Astrocyte (in vitro differentiated cells and primary cell): ENCODE results near the gene CCDC8. TPM values are rescaled to one million over a fixed set of nuclear protein-coding genes. Genes with fewer than 3 reads are reported as not detected.
"Not testable (repeated sequence)": the region's sequence is repeated elsewhere in the genome, so short reads cannot be mapped to it uniquely, and the experiment has no call there.

ENCODE experiments used
- DNase-seq: peaks from one replicate; pipeline ENCODE4 v3.0.0-alpha.2; 2010; ENCODE audit warnings: low read depth
- FAIRE-seq: peaks from 2 replicates; lab custom pipeline; 2011; peaks lifted over from hg19 to GRCh38; lab: Jason Lieb, UNC
- H2AFZ ChIP-seq: 2 replicates; pipeline ENCODE4 v1.6.0; 2012; ENCODE audit warnings: low read depth, low read length, inconsistent platforms
- H3K27ac ChIP-seq: 2 replicates; pipeline ENCODE4 v1.5.1; 2011; ENCODE audit warnings: low read depth, low read length, inconsistent platforms
- H3K27me3 ChIP-seq: 2 replicates; pipeline ENCODE4 v1.6.0; 2011; ENCODE audit warnings: low read length, inconsistent platforms; ENCODE audit not compliant: insufficient read depth
- H3K36me3 ChIP-seq: 2 replicates; pipeline ENCODE4 v1.5.1; 2011; ENCODE audit warnings: low read length, inconsistent platforms; ENCODE audit not compliant: insufficient read depth
- H3K4me1 ChIP-seq: 2 replicates; pipeline ENCODE4 v1.5.1; 2011; ENCODE audit warnings: low read length, inconsistent platforms; ENCODE audit not compliant: insufficient read depth
- H3K4me2 ChIP-seq: 2 replicates; pipeline ENCODE4 v1.6.0; 2012; ENCODE audit warnings: low read length, inconsistent platforms
- H3K4me3 ChIP-seq: 2 replicates; pipeline ENCODE4 v1.5.1; 2011; ENCODE audit warnings: low read depth, mild to moderate bottlenecking, low read length, inconsistent platforms; ENCODE audit not compliant: insufficient read depth
- H3K79me2 ChIP-seq: 2 replicates; pipeline ENCODE4 v1.6.0; 2012; ENCODE audit warnings: mild to moderate bottlenecking, low read length, inconsistent platforms; ENCODE audit not compliant: insufficient read depth
- H3K9ac ChIP-seq: 2 replicates; pipeline ENCODE4 v1.6.0; 2012; ENCODE audit warnings: mild to moderate bottlenecking, low read length, inconsistent platforms
- H3K9me3 ChIP-seq: 2 replicates; pipeline ENCODE4 v1.5.1; 2012; ENCODE audit warnings: low read depth, mild to moderate bottlenecking, low read length, inconsistent platforms; ENCODE audit not compliant: insufficient read depth
- H4K20me1 ChIP-seq: 2 replicates; pipeline ENCODE4 v1.6.0; 2012; ENCODE audit warnings: low read length, inconsistent platforms; ENCODE audit not compliant: insufficient read depth
- H3K27ac Mint-ChIP-seq: one replicate; pipeline ENCODE4 v1.8.0; 2021; ENCODE audit warnings: mild to moderate bottlenecking, mixed read lengths; ENCODE audit not compliant: unreplicated experiment
- H3K27me3 Mint-ChIP-seq: one replicate; pipeline ENCODE4 v1.8.0; 2021; ENCODE audit warnings: low read depth, mixed read lengths; ENCODE audit not compliant: unreplicated experiment
- H3K36me3 Mint-ChIP-seq: one replicate; pipeline ENCODE4 v1.8.0; 2021; ENCODE audit warnings: low read depth, mixed read lengths; ENCODE audit not compliant: unreplicated experiment
- H3K4me1 Mint-ChIP-seq: one replicate; pipeline ENCODE4 v1.8.0; 2021; ENCODE audit warnings: low read depth, mixed read lengths; ENCODE audit not compliant: unreplicated experiment
- H3K4me3 Mint-ChIP-seq: one replicate; pipeline ENCODE4 v1.8.0; 2021; ENCODE audit warnings: mild to moderate bottlenecking, moderate library complexity, mixed read lengths; ENCODE audit not compliant: unreplicated experiment
- H3K9me3 Mint-ChIP-seq: one replicate; pipeline ENCODE4 v1.8.0; 2021; ENCODE audit warnings: mild to moderate bottlenecking, mixed read lengths; ENCODE audit not compliant: unreplicated experiment
- EZH2 ChIP-seq: IDR thresholded peaks from 2 replicates; pipeline ENCODE4 v1.6.1; 2012; ENCODE audit warnings: mild to moderate bottlenecking, low read length, inconsistent platforms; ENCODE audit not compliant: insufficient read depth
- total RNA-seq: library from RNA; stranded (reverse); gene quantifications from 2 replicates; pipeline ENCODE4 v1.2.1, GENCODE V29; 2021
- TF ChIP-seq, protein P1 (sequence below): IDR thresholded peaks from 2 replicates; pipeline ENCODE4 v1.5.1; 2011; ENCODE audit warnings: low read depth, mild to moderate bottlenecking, inconsistent platforms, low read length, moderate library complexity; ENCODE audit not compliant: insufficient read depth

The CCDC8 gene
- total RNA-seq, 1 donor from 2014 or later, result 35.5 TPM

DNA sequence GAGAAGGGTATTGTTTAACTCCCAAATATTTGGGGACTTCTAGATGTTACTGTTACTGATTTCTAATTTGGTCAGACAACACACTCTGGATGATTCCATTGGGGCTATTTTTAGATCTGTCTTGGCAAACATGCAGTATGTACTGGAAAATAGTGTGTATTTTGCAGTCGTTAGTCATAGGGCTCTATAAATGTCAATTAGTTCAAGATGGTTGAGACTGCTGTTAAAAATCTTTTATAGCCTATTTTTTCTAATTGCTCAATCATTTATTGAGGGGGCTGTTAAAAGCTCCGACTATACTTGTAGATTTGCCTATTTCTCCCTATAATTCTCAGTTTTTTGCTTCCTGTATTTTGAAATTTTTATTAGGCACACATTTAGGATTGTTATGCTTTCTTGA is 35.1 kb downstream of the CCDC8 start:
- Histone ChIP-seq H3K27ac (peak overlapping the region; percentile 33), H3K4me2 (peak overlapping the region; percentile 28), H3K79me2 (peaks cover 45% of the 10 kb centered on the region), H4K20me1 (peaks cover 18% of the 10 kb centered on the region), H2AFZ (no peak overlapping the region), H3K4me1 (peaks cover 20% of the 10 kb centered on the region), H3K36me3 (peaks cover 39% of the 10 kb centered on the region), H3K27me3 (no peaks in the 10 kb centered on the region), H3K9ac (no peak overlapping the region), H3K4me3 (no peak overlapping the region), H3K9me3 (no peaks in the 10 kb centered on the region)
- FAIRE-seq (no peak), DNase-seq (peak; percentile 71)
- H3K4me3 Mint-ChIP-seq, result no peak overlapping the region
- H3K27ac Mint-ChIP-seq, result no peak overlapping the region
- TF ChIP-seq, protein P1, sequence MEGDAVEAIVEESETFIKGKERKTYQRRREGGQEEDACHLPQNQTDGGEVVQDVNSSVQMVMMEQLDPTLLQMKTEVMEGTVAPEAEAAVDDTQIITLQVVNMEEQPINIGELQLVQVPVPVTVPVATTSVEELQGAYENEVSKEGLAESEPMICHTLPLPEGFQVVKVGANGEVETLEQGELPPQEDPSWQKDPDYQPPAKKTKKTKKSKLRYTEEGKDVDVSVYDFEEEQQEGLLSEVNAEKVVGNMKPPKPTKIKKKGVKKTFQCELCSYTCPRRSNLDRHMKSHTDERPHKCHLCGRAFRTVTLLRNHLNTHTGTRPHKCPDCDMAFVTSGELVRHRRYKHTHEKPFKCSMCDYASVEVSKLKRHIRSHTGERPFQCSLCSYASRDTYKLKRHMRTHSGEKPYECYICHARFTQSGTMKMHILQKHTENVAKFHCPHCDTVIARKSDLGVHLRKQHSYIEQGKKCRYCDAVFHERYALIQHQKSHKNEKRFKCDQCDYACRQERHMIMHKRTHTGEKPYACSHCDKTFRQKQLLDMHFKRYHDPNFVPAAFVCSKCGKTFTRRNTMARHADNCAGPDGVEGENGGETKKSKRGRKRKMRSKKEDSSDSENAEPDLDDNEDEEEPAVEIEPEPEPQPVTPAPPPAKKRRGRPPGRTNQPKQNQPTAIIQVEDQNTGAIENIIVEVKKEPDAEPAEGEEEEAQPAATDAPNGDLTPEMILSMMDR, result no peak
- no peak for TF ChIP-seq EZH2
- peaks cover 13% of the 10 kb centered on the region for H3K4me1 Mint-ChIP-seq
- no peaks in the 10 kb centered on the region for H3K27me3 Mint-ChIP-seq
- no peaks in the 10 kb centered on the region for H3K9me3 Mint-ChIP-seq
- H3K36me3 Mint-ChIP-seq, result peaks cover 32% of the 10 kb centered on the region

DNA sequence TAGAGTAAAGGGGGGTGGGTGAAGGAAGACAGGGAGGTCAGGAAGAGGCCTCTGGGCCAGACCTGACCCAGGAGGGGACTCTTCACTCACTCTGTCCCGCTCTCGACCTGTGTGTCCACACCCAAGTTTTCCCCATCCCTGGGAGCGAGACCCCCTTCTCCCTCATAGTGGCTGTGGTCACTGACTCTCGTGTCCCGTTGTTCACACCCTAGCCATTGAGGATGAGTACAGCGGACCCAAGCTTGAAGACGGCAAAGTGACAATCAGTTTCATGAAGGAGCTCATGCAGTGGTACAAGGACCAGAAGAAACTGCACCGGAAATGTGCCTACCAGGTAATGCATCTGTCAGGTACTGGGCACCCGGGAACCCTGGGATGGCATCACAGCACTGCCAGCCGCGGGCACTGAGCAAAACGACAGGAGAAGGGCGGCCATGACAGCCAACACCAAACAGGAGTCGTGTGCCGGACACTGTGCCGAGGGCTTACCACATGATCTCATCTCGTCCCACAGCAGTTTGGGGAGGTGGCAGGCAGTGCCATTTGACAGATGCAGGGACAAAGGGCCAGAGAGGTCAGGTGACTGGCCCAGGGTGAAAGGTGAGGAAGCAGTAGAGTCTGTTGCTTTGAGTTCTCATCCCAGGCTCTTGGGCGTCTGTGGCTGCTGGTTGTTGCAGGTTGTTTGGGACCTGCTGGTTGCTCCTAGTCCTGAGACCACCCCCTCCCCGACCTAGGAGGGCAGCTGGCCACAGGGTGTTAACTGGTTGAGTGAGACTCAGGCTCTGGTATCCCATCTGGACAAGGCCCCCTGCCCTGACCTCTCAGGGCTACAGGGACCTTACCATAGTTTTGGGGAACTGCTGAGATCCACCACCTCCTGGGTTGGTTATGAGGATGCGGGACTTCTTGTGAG is 36.9 kb downstream of the CCDC8 start:
- Mint-ChIP-seq H3K4me3 (no peak overlapping the region), H3K27me3 (no peaks in the 10 kb centered on the region), H3K9me3 (no peaks in the 10 kb centered on the region), H3K36me3 (peaks cover 27% of the 10 kb centered on the region), H3K27ac (peak overlapping the region; percentile 22), H3K4me1 (peaks cover 29% of the 10 kb centered on the region)
- H3K27ac ChIP-seq, result no peak overlapping the region
- peaks cover 49% of the 10 kb centered on the region for H3K79me2 ChIP-seq
- no peak overlapping the region for H3K4me2 ChIP-seq
- H3K9me3 ChIP-seq, result no peaks in the 10 kb centered on the region
- H4K20me1 ChIP-seq, result peaks cover 21% of the 10 kb centered on the region
- H3K4me1 ChIP-seq, result peaks cover 38% of the 10 kb centered on the region
- H3K27me3 ChIP-seq, result no peaks in the 10 kb centered on the region
- DNase-seq (no peak), FAIRE-seq (no peak)
- H3K9ac ChIP-seq, result no peak overlapping the region
- H3K36me3 ChIP-seq, result peaks cover 25% of the 10 kb centered on the region
- no peak overlapping the region for H2AFZ ChIP-seq
- TF ChIP-seq, protein P1, result no peak
- TF ChIP-seq EZH2, result no peak
- H3K4me3 ChIP-seq, result no peak overlapping the region

DNA sequence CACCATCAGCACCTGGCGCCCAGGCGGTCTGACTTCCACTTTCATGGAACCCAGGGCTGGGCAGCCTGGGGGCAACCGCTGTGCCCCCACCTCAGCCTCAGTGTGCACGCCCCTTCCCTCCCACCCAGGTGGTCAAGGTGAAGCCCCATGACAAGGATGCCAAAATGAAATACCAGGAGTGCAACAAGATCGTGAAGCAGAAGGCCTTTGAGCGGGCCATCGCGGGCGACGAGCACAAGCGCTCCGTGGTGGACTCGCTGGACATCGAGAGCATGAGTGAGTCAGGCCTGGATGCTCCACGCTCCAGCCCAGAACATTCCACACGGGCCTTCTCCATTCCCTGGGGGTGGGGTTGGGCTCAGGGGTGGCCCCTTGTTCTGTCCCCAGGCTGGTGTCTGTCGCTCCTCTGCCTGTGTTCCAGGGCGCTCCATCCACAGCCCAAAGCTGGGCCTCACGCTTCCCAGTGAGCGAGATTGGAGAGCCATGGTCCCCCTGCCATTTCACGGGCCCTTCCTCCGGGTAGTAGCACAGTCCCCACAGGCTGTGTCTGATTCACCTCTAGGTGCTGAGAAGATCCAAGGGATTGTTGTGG is 37.8 kb downstream of the CCDC8 start:
- not testable (repeated sequence) for H3K9me3 ChIP-seq, FAIRE-seq

More for the DNA sequence above, 37.8 kb downstream of the CCDC8 start:
- not testable (repeated sequence) for H3K27ac Mint-ChIP-seq, H3K9me3 Mint-ChIP-seq, H2AFZ ChIP-seq, DNase-seq, H3K27me3 Mint-ChIP-seq, H3K9ac ChIP-seq, H3K4me2 ChIP-seq, H3K27ac ChIP-seq, H3K4me3 ChIP-seq, H3K27me3 ChIP-seq, H3K4me3 Mint-ChIP-seq
- Mint-ChIP-seq H3K36me3 (peaks cover 27% of the 10 kb centered on the region), H3K4me1 (peaks cover 36% of the 10 kb centered on the region)
- peaks cover 21% of the 10 kb centered on the region for H3K36me3 ChIP-seq
- peaks cover 49% of the 10 kb centered on the region for H3K79me2 ChIP-seq
- H4K20me1 ChIP-seq, result peaks cover 26% of the 10 kb centered on the region
- H3K4me1 ChIP-seq, result peaks cover 42% of the 10 kb centered on the region
